GM12891 (cell line): Measurements from ENCODE around the gene ZBTB33.

Source experiments
- PAX5 ChIP-seq: IDR thresholded peaks from 2 replicates; pipeline ENCODE4 v1.6.1; 2011; ENCODE audit warnings: low read length, moderate library complexity, mild to moderate bottlenecking; ENCODE audit not compliant: insufficient read depth, severe bottlenecking
- POLR2A ChIP-seq: IDR thresholded peaks from 2 replicates; pipeline ENCODE4 v1.6.1; 2011; ENCODE audit warnings: low read depth, low read length, control low read depth
- POLR2AphosphoS5 ChIP-seq: IDR thresholded peaks from 2 replicates; pipeline ENCODE4 v1.6.1; 2011; ENCODE audit warnings: low read depth, low read length, control low read depth
- SPI1 ChIP-seq: IDR thresholded peaks from 2 replicates; pipeline ENCODE4 v1.6.1; 2011; ENCODE audit warnings: low read depth, low read length, control low read depth
- TAF1 ChIP-seq: IDR thresholded peaks from 2 replicates; pipeline ENCODE4 v1.6.1; 2011; ENCODE audit warnings: low read depth, low read length, control low read depth

DNA sequence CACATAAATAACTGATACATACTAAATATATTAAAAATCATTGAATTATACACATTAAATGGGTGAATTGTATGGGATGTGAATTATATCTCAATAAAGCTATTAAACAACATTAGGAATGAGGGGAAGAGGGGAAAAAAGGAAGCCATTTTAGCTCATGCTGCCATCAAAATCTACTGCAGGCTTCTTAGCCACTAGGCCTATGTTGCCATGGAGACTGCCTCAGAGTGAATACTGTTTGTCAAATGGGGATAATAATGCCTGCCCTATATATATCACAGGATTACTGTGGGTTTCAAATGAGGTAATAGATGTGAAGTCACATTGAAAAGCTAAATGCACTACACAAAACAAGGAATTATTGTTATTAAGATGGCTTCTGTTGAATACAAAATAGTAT is 39.5 kb downstream of the ZBTB33 start:
- TF ChIP-seq POLR2A (no peak), POLR2AphosphoS5 (no peak), TAF1 (no peak), SPI1 (no peak), PAX5 (no peak)
